NCI-H1694 (cell line): ENCODE results near the gene ZNF710.

Experiments
- DNase-seq: peaks from one replicate; lab custom pipeline; 2025; lab: John Stamatoyannopoulos, UW

The ZNF710 gene

DNA sequence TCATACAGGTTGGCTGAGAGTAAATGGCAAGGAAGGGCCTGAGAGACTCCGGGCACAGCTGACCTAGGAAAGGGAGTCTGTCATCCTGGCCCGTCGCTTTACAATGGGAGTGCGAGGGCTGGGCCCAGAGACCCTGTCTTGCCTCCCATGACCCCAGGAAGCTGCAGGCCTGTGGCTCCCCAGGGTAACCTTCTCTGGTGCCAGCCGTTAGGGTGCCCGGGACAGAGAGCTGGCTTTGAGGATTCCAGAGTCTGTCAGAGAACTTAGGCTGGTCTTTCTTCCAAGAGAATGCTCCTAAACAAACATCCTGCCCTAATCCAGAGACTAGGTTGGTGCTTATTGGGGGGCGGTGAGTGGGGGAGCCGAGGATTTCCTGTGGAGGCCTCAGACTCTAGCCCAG is 18.5 kb downstream of the ZNF710 start:
- DNase-seq, result no peak

DNA sequence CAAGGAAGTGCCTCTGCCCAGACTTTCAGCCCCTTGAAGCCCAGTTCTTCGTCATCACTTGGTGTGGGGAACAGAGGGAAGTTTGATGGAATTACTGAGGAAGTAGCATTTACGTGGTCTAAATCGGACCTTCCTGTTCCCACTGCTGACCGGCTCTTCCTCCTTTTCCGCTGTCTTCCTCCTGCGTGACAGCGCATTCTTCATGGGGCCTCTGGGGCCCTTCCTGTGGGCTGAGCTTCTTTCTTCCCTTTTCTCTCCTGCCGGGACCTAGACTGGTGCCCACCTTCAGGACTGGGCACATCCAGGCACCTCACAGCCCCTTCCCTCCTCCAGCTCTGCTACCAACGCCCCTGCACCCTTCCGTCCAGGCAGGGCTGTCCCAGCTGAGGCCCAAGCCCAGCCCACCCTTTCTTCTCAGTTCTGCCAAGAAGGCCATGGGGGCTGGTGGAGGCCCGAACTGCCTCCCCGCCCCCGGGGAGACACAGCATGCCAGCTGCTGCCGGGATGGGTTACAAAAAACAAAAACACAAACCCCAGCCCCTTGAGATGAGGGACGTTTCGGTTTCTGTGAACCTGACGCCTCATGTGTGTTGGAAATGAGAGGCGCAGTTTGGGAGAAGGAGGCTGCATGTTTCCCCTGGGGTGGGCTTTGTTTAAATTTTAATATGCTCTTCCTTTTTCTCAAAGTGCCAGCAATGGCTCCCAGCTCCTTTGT is 19.1 kb downstream of the ZNF710 start:
- no peak for DNase-seq

DNA sequence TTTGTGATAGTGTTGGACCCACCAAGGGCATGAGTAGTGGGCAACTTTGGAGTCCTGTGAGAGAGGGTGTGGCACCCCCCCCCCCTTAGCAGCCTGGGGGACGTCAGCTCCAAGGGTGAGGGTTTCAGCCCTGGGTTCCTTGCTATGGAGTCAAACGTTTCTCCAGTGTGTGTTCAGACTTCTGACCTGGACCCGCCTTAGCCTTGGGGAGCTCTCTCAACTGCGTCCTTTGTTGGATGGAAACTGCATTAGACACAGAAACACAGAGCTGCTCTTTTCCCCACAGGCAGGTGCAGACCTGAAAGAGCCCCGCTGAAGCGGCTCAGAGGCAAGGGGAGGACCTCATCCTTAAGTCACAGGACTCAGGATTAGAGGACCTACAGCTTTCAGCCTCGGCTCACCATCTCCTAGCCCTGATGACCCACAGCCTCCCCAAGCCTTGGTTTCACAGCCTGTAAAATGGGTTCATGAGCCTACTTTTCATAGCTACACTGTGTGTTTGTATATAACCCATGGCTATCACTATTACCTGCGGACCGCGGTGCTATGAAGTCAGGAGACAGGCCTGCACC is 19.9 kb downstream of the ZNF710 start:
- no peak for DNase-seq

DNA sequence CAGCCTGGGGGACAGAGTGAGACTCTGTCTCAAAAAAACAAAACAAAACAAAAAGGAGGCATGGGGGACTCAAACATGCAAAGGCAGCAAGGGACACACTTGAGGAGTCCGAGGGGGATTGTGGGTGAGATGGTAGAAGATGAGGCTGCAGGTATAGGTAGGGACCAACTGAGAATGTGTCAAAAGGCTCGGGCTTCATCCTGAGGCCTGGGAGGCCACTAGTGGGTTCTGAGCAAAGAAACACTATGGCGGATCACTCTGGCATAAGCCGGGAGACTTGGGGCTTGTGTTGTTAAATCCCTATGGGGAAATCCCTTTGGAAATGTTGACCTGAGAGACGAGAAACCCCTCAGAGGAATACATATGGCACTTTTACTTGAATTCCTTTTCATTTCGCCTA is 21.2 kb downstream of the ZNF710 start:
- no peak for DNase-seq

DNA sequence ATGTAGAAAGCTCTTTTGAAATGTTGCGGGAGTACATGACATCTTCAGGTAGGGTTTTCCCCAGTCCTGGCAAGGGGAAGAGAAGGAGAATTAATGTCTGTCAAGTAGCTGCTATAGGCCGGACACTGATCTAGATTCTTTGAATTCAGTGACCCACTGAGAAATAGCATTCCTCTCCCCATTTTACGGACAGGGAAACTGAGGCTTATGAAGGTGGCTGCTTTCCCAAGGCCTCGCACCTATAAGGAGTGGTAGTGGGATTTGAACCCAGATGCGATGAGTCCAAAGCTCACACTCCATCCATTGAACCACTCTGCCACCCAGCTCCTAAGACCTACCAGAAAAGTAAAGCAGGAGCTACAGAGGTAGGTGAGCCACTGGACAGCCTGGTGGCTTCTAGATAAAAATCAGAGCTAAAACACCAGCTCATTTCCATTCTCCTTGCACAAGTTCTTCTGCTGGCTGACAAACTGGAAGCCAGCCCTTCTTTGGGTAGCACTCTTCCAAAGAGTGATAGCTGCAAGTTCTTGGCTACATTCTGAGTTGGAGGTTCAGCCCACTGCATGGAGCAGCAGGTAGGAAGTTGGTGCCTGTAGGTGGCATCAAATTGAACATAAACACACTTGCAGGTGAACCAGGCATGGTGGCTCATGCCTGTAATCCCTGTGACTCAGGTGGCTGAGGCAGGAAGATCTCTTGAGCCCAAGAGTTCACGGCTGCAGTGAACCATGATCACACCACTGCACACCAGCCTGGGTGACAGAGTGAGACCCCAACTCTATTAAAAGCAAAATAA is 22.0 kb downstream of the ZNF710 start:
- DNase-seq, result no peak

DNA sequence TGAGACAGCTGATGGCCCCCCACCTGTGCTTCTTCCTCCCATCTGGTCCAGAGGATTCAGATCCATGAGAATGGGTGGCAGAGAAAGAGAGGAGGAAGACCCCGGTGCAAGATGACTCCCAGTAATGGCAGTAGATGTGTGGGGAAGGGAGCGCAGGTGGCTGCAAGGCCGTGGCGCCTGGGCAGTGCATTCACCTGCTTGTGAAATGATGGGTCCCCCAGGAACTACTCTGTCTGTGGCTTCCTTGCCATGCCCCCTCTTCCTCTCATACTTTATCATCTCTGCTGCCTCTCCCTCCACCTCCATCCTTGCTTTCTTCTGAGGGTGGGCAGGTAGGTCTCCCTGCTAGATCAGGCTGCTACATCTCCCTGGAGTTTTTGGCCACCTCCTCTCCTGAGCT is 23.3 kb downstream of the ZNF710 start:
- DNase-seq, result no peak

DNA sequence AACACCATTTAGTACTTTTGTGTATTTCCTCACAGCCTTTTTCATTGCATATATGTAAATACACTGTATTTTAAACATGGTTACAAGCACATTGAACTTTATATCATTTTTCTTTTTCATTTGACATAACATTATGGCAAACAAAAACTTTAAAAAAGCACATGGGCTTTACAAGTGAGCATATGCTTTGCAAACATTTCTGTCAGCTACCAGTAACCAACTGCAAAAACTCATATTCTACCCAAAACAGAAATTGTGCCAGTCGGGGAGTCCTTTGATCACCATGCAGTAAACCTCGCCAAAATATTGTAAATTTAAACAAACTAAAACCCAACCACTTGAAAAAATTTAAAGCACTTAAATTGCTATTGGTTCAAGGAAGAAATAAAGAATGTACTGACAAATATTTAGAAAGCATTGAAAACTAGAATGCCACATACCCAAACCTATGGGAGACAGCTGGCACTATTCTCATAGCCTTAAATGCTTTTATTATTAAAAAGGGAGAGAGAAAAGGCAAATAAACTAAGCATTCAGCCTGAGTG is 24.4 kb downstream of the ZNF710 start:
- DNase-seq, result no peak

DNA sequence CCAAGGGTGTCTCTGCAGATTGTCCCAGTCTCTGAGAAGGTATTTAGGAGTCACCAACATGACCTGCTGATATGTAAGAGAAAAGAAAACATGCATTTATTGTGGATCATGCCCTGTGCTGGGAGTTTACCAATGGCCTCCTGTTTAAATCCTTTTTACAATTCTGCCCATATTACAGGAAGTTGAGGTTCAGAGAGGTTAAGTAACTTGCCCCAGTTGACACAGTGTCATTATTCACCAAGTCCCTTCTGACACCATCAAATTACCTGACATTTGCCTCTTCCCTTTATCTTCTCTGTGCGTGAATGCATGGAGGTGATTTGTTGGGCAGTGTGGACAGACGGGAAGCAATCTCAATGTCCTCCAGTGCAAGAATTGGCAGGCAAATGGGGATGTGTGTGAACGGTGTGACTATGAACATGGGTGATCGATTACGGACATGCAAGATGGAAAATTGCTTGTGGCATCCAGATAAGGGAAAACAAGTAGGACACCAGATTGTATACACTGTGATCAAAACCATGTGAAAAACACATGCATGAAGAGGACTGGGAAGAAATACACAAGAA is 27.3 kb downstream of the ZNF710 start:
- no peak for DNase-seq

DNA sequence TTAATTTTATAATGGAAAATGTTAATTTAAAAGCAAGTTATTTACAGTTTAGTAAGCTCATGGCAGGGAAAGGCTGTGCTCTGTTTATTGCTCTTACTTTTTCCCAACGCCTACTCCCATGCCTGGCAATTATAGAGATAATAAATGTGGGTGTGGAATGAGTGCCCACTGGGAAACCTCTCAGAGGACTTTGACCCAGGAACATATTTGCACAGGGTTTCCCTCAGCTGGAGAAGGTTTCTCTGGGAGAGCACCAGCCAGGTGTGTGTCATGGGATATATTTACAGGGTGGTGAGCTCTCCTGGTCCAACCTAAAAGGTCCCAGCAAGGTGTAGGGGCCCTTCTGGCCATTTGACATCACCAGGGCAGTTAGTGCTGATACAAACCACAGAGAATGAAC is 27.9 kb downstream of the ZNF710 start:
- DNase-seq, result no peak

DNA sequence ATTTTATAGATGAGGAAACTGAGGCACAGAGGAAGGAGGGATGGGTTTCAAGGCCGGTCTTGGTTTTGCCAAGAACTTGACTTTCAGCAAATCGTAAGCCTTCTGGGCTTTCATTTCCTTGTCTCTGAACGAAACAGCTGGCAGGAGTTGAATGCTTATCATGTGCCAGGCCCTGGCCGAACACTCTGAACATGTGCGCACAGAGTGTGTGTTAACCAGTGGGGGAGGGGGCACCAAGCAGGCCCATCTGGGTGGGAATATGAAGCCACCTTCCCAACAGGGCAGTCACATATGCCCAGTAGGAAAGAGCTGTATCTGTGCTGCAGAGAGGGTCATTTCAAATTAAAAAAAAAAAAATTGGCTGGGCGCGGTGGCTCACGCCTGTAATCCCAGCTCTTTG is 29.3 kb downstream of the ZNF710 start:
- DNase-seq, result no peak

DNA sequence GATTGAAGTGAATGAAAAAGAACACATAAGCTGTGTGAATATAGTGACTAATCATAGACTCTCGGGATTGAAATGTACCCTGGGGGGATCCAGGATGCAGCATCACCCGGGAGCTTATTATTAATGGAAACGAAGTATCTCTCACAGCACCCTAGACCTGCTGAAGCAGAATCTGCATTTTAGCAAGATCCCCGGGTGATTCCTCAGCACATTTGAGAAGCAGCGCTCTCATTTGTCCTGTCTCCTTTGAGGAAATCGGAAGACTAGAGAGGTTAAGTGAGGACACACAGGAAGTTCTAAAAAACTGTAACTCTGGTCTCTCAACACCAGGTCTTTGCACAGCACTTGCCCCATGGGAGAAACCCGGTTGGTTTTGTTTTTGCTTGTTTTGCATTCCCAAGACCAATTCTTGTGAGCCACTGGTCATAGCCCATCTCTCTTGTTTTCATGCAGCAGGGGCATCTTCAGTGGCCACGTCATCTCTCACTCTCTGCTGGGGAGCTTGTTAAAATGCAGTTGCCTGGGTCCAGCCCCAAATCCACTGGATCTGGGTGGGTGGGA is 30.2 kb downstream of the ZNF710 start:
- DNase-seq, result no peak

DNA sequence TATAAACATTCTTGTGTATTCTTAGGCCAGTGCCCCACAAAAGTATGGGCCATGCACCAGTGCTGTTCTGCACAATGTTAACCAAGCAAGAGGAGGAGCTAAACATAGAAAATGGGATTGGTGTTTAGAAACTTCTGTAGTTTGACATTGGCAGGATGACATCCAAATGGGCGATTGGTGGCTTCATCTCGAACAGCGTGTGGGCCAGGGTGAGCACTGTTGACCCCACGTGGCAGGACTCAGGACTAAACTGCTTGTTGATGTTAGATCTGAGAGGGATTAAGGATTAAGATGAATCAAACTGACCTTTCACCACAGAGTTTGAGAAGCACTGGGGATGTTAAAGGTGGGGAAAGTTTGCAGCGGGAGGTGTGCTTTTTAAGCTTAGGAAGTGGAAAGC is 31.9 kb downstream of the ZNF710 start:
- no peak for DNase-seq

DNA sequence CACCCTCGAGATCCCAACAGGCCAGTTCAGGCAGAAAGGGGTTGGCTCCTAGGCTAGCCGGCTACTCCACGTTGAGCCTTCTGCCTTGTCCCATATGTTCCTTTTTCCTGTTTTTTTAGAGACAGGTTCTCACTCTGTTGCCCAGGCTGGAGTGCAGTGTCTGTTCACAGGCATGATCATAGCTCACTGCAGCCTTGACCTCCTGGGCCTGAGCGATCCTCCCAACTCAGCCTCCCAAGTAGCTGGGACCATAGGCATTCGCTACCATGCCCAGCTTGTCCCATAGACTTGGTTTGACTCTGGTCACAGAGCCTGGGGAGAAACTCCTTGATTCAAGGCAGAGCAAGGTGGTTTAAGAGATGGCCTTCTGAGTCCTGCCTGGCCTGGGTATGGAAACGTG is 32.3 kb downstream of the ZNF710 start:
- DNase-seq, result no peak

DNA sequence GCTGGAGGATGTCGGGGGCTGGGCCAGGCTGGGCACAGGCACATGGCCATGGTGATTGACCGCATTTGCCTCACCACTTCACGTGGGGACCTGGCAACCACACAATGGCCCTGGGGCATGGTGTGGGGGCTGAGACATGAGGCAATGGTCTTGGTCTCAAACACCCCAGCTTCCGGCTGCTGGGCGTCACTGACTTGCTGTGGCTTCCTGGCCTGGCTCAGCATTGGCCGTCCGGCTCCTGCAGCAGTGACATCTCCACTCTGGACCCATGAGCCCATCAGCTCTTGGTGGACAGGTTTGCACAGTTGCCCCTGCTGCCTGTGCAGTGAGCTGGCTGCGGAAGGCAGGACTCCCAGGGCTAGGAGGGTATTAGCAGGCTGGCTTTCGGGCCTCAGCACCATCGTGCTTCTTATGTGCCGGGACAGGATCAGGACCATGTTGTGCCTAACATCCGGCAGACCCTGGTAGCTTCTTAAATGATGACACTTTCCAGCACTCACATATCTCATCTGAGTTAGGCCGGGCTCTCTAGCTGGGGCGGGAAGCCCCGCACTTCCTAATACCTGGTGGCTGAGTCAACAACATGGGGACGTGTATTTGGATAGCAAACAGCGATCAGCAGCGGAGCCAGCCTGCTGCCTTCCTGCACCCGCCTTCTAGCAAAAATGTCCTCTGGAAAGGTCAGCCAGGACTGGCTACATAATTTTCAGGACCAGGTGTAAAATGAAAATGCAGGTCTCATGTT is 34.1 kb downstream of the ZNF710 start:
- no peak for DNase-seq

DNA sequence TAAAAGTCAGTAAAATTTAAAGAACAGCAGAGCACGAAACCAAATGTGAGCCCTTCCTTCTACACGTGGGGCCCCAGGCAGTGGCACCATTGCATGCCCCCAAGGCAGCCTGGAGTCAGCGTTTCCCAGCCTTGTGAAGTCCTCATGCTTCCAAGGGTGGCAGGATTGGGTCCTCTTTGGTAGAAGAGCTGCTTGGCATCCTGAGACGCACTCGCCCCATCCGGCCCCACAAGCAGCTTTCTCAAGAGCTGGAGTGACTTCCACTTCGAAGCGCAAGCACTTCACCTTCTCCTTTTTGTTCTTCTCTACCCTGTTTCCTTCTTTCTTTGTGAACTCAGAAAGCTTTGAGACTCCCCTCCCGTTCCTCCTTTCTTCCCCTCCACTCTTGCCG is 34.7 kb downstream of the ZNF710 start:
- DNase-seq, result no peak

DNA sequence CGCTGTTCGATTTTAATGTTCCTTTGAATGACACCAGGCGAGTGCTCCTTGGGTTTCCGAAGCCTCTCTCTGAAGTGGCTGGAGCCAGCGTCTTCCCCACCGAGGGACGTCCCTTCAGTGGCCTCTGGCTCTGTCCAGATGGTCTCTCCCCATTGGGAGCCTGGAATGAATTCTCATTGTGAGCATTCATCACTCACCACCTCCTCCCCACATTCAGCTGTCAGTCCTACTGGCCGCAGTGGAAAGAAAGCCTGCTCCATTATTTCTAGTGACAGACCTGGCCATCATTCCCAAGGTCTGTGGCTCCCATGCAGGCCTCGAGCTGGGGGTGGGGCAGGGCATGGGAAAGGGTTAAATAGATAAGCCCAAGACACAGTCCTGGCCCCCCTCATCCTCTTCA is 35.2 kb downstream of the ZNF710 start:
- no peak for DNase-seq

DNA sequence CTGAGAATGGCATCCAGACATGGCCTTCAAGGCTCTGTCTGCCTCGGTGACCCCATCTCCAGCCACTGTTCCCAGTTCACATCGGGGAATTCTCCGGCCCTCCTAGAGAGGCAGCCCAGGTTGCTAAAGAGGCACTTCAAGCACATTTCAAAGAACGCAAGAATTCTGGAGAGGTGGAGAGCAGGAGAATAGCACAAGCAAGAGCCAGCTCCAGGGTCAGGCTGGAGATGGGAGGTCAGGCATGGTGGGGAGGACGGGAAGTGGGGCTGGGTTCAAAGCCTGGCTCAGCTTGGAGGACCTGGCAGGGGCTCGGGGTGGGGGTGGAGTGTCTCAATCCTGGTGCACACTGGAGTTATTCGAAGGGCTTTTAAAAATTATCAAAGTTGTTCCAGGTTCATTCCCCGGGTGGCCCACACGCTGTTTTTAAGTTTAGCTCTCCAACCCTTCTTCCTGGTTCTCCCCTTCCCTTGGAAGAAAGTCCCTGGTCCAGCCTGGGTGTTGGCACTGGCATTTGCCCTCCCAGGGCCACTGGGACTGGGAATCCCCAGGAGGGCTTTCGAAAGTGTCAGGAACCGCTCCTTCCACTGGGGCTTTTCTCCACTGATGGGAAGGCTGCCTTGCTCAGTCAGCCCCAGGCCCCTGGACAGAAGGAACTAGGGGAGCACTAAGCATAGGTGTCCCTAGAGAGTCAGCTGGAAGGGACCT is 35.8 kb downstream of the ZNF710 start:
- no peak for DNase-seq

DNA sequence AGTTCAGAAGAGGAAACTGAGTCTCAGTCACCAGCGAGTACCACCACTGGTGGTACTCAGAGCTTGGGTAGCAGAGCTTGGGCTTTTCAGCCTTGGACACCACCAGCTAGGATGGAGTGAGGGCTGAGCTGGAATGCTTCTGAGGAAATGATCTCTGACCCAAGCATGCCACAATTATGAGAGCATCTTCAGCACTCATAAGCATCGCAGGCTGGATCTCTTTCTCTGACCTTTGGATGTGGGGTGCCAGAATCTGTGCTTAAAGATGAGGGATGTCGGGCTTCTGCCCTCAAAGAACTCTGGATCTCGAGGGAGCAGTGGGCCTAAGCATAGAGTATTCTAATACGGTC is 36.4 kb downstream of the ZNF710 start:
- no peak for DNase-seq

DNA sequence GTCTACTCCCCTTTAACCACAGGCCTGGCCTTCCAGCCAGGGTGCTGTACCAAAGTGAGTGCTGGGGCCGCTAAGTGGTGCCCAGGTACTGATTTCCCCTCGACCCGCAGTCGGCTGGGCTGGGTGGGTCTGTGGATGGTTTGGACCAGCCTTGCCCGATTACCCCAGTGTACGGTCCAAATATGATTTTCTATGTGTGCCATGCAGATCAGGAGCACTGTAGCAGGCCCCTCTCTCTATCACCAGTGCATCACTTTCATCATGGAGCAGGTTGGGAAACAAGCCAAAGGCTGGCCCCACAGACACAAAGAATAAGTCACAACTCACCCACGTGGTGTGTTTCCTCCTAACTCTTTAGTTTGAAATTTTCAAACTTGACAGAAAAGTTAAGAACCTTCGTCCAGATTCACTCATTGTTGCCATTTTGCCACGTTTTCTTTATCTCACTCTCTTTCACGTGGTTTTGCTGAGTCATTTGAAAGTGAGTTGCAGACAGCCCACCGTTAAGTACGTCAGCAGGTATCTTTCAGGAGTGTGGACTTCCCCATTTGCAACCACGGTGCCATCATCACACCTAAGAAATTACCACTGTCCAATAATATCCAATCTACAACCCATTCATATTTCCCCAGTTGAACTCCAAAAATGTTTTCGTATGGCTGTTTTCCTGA is 37.0 kb downstream of the ZNF710 start:
- DNase-seq, result no peak

DNA sequence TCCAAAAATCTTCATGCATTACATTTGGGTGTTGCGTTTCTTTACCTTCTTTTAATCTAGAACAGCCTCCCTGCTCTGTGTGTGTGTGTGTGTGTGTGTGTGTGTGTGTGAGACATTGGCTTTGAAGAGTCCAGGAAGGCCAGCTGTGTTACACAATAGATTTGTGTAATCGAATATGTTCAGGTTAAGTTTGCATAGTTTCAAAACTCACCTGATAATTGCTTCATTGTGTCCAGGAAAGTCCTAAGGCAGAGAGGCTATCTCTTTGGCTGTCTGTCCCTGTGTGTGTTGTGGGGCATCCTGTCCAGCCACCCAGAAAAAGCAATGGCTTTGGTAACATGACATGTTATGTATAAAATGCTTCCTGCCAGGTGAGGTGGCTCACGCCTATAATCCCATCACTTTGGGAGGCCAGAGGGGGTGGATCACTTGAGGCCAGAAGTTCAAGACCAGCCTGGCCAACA is 37.5 kb downstream of the ZNF710 start:
- no peak for DNase-seq

DNA sequence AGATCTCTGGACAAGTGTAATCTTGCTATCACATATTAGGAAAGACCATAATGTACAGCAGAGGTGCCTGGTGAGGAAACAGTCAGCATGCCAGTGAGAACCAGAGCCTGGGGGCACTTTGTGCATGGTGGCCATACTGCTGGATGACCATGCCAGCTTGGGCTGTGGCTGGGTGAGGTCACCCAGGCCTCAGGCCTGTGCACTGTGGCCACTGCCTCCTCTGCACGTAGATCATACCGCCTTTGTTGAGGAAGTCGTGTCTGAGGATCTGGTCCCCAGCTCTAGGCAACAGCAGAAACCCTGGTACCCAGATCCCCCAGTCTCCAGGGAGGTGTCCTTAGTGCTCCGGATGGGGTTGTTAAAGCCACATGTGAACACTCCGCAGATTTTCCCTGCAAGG is 38.9 kb downstream of the ZNF710 start:
- no peak for DNase-seq
